H9 (cell line): ENCODE measurements around the gene DENR. TPM values are rescaled to one million over a fixed set of nuclear protein-coding genes. Genes with fewer than 3 reads are reported as not detected.
"Not testable (repeated sequence)": the region's sequence is repeated elsewhere in the genome, so short reads cannot be mapped to it uniquely, and the experiment has no call there.

Experiments used
- DNase-seq: peaks from one replicate; pipeline ENCODE4 v3.0.0-alpha.2; 2017
- H2AFZ ChIP-seq: one replicate; pipeline ENCODE4 v1.6.1; 2013; ENCODE audit warnings: mild to moderate bottlenecking, low read length, control low read depth, moderate library complexity
- H2AK5ac ChIP-seq: 2 replicates; pipeline ENCODE4 v1.6.1; 2013; ENCODE audit warnings: low read length, control low read depth, mixed read lengths; ENCODE audit not compliant: insufficient read length
- H2BK120ac ChIP-seq: one replicate; pipeline ENCODE4 v1.6.1; 2013; ENCODE audit warnings: low read depth, mild to moderate bottlenecking, low read length, control low read depth, inconsistent platforms; ENCODE audit not compliant: poor library complexity, severe bottlenecking
- H2BK12ac ChIP-seq: 2 replicates; pipeline ENCODE4 v1.6.1; 2013; ENCODE audit warnings: low read length, control low read depth, mixed read lengths, low read depth; ENCODE audit not compliant: insufficient read length
- H2BK15ac ChIP-seq: 2 replicates; pipeline ENCODE4 v1.6.1; 2013; ENCODE audit warnings: low read depth, low read length, control low read depth
- H2BK20ac ChIP-seq: one replicate; pipeline ENCODE4 v1.6.1; 2013; ENCODE audit warnings: low read depth, mild to moderate bottlenecking, low read length, control low read depth, inconsistent platforms; ENCODE audit not compliant: poor library complexity, severe bottlenecking
- H2BK5ac ChIP-seq: 2 replicates; pipeline ENCODE4 v1.6.1; 2013; ENCODE audit warnings: low read length, control low read depth, mixed read lengths; ENCODE audit not compliant: insufficient read length
- H3K14ac ChIP-seq: 2 replicates; pipeline ENCODE4 v1.6.1; 2013; ENCODE audit warnings: low read length, control low read depth; ENCODE audit not compliant: insufficient read depth
- H3K18ac ChIP-seq: 2 replicates; pipeline ENCODE4 v1.6.1; 2013; ENCODE audit warnings: low read depth, mild to moderate bottlenecking, mixed read lengths, low read length, control low read depth; ENCODE audit not compliant: insufficient read length
- H3K23ac ChIP-seq: 2 replicates; pipeline ENCODE4 v1.6.1; 2013; ENCODE audit warnings: low read length, control low read depth, mixed read lengths, low read depth; ENCODE audit not compliant: insufficient read length
- H3K23me2 ChIP-seq: 2 replicates; pipeline ENCODE4 v1.6.1; 2013; ENCODE audit warnings: low read depth, mild to moderate bottlenecking, mixed read lengths, low read length, control low read depth; ENCODE audit not compliant: insufficient read length, poor library complexity, severe bottlenecking
- H3K27ac ChIP-seq: 2 replicates; pipeline ENCODE4 v1.5.1; 2013; ENCODE audit warnings: low read length, control low read depth, mixed read lengths, low read depth; ENCODE audit not compliant: insufficient read length
- H3K27me3 ChIP-seq: 2 replicates; pipeline ENCODE4 v1.6.1; 2013; ENCODE audit warnings: low read length, control low read depth, inconsistent platforms; ENCODE audit not compliant: insufficient read depth
- H3K4ac ChIP-seq: 2 replicates; pipeline ENCODE4 v1.6.1; 2013; ENCODE audit warnings: low read depth, mild to moderate bottlenecking, control low read depth, inconsistent platforms, low read length, moderate library complexity
- H3K4me1 ChIP-seq: 2 replicates; pipeline ENCODE4 v1.6.1; 2013; ENCODE audit warnings: low read length, control low read depth, inconsistent platforms; ENCODE audit not compliant: insufficient read depth
- H3K4me2 ChIP-seq: 2 replicates; pipeline ENCODE4 v1.6.1; 2013; ENCODE audit warnings: low read length, control low read depth, mixed read lengths; ENCODE audit not compliant: insufficient read length, insufficient read depth
- H3K56ac ChIP-seq: 2 replicates; pipeline ENCODE4 v1.6.1; 2013; ENCODE audit warnings: low read depth, mild to moderate bottlenecking, mixed read lengths, low read length, control low read depth; ENCODE audit not compliant: insufficient read length
- H3K79me1 ChIP-seq: 2 replicates; pipeline ENCODE4 v1.6.1; 2013; ENCODE audit warnings: low read depth, mild to moderate bottlenecking, moderate library complexity, low read length, control low read depth, inconsistent platforms; ENCODE audit not compliant: insufficient read depth, poor library complexity, severe bottlenecking
- H3K79me2 ChIP-seq: 2 replicates; pipeline ENCODE4 v1.6.1; 2013; ENCODE audit warnings: low read length, control low read depth, inconsistent platforms; ENCODE audit not compliant: insufficient read depth
- H3K9ac ChIP-seq: 2 replicates; pipeline ENCODE4 v1.6.1; 2013; ENCODE audit warnings: low read length, control low read depth, mixed read lengths; ENCODE audit not compliant: insufficient read length; ENCODE audit errors: extremely low read depth
- H3K9me3 ChIP-seq: one replicate; pipeline ENCODE4 v1.6.1; 2013; ENCODE audit warnings: low read depth, low read length, inconsistent platforms; ENCODE audit not compliant: control insufficient read depth
- H3T11ph ChIP-seq: one replicate; pipeline ENCODE4 v1.6.1; 2013; ENCODE audit warnings: mild to moderate bottlenecking, low read length, control low read depth, inconsistent platforms
- H4K20me1 ChIP-seq: one replicate; pipeline ENCODE4 v1.6.1; 2013; ENCODE audit not compliant: control insufficient read depth, insufficient read length, insufficient read depth
- H4K5ac ChIP-seq: 2 replicates; pipeline ENCODE4 v1.6.1; 2013; ENCODE audit warnings: low read depth, mild to moderate bottlenecking, mixed read lengths, low read length, control low read depth; ENCODE audit not compliant: insufficient read length
- H4K8ac ChIP-seq: replicated peaks from 2 replicates; pipeline ENCODE4 v1.6.1; 2013; ENCODE audit warnings: low read length, control low read depth, mixed read lengths, low read depth; ENCODE audit not compliant: insufficient read length
- H4K91ac ChIP-seq: 2 replicates; pipeline ENCODE4 v1.6.1; 2013; ENCODE audit warnings: low read depth, mild to moderate bottlenecking, moderate library complexity, mixed read lengths, low read length, control low read depth; ENCODE audit not compliant: insufficient read length
- H3K27ac Mint-ChIP-seq, 3 experiments: 2 replicates in 2 of 3; 3 replicates in 1 of 3; pipeline ENCODE4 v1.8.0; 2020 to 2021; ENCODE audit warnings: mixed read lengths in 3 of 3, mild to moderate bottlenecking in 1 of 3, moderate library complexity in 1 of 3
- H3K27me3 Mint-ChIP-seq: 2 replicates; pipeline ENCODE4 v1.8.0; 2021; ENCODE audit warnings: low read depth, mild to moderate bottlenecking, moderate library complexity, mixed read lengths
- H3K36me3 Mint-ChIP-seq, 3 experiments: 2 replicates in 2 of 3; 3 replicates in 1 of 3; pipeline ENCODE4 v1.8.0; 2020 to 2021; ENCODE audit warnings: low read depth in 3 of 3, mixed read lengths in 3 of 3; ENCODE audit not compliant: insufficient read depth in 1 of 3
- H3K4me1 Mint-ChIP-seq, 2 experiments: 2 replicates each; pipeline ENCODE4 v1.8.0; 2020; ENCODE audit warnings: mixed read lengths in 2 of 2
- H3K4me3 Mint-ChIP-seq, 2 experiments: 2 replicates in 1 of 2; 3 replicates in 1 of 2; pipeline ENCODE4 v1.8.0; 2020 to 2021; ENCODE audit warnings: mild to moderate bottlenecking in 2 of 2, mixed read lengths in 2 of 2, moderate library complexity in 1 of 2
- H3K9me3 Mint-ChIP-seq, 2 experiments: 2 replicates in 1 of 2; 3 replicates in 1 of 2; pipeline ENCODE4 v1.8.0; 2020; ENCODE audit warnings: mild to moderate bottlenecking in 2 of 2, mixed read lengths in 2 of 2, moderate library complexity in 1 of 2
- WGBS: extraction: QIAGEN DNeasy Blood & Tissue Kit; methylation state at CpG from one replicate; pipeline ENCODE4 v1.1.7; 2013; ENCODE audit warnings: missing lambda C conversion rate, low lambda C conversion rate, mixed read lengths; ENCODE audit not compliant: insufficient read length; ENCODE audit errors: extremely low coverage; 5-methylcytosine and 5-hydroxymethylcytosine counted together
- total RNA-seq: library from RNA; stranded (reverse); gene quantifications from 2 replicates; pipeline ENCODE4 v1.2.1, GENCODE V29; 2021

Gene DENR
- total RNA-seq, 1 experiment from 2014 or later, result 104 TPM

DNA sequence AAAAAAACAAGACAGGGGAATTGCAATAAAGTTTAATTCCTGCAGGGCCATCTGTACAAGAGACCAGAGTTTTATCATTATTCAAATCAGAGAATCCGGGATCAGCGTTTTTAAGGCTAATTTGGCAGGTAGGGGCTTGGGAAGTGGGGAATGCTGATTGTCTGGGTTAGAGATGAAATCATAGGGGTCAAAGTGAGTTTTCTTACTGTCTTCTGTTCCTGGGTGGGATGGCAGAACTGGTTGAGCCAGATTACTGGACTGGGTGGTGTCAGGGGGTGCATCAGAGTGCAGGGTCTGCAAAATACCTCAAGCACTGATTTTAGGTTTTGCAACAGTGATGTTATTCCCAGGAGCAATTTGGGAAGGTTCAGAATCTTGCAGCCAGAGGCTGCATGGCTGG is 42.3 kb upstream of the DENR start:
- not testable (repeated sequence) for H4K8ac ChIP-seq, H3K4me1 ChIP-seq, H3K4me2 ChIP-seq, H3K27me3 ChIP-seq, H3K4me1 Mint-ChIP-seq, H2BK12ac ChIP-seq, H2BK15ac ChIP-seq, H4K91ac ChIP-seq, H3K23ac ChIP-seq, H3K9me3 ChIP-seq, H3K4ac ChIP-seq, H3K14ac ChIP-seq, H3K27ac ChIP-seq, H4K5ac ChIP-seq, H3K9me3 Mint-ChIP-seq, H2BK120ac ChIP-seq, H2AFZ ChIP-seq, H3K27me3 Mint-ChIP-seq, H3K27ac Mint-ChIP-seq, H3K18ac ChIP-seq, H3K79me1 ChIP-seq, H2BK20ac ChIP-seq, H3T11ph ChIP-seq, H3K23me2 ChIP-seq, H3K56ac ChIP-seq, H4K20me1 ChIP-seq, H3K36me3 Mint-ChIP-seq, H2BK5ac ChIP-seq, H3K9ac ChIP-seq, H3K4me3 Mint-ChIP-seq, DNase-seq, H3K79me2 ChIP-seq, H2AK5ac ChIP-seq
- WGBS, result no CpG with 5 or more reads among the region's 2 CpGs

DNA sequence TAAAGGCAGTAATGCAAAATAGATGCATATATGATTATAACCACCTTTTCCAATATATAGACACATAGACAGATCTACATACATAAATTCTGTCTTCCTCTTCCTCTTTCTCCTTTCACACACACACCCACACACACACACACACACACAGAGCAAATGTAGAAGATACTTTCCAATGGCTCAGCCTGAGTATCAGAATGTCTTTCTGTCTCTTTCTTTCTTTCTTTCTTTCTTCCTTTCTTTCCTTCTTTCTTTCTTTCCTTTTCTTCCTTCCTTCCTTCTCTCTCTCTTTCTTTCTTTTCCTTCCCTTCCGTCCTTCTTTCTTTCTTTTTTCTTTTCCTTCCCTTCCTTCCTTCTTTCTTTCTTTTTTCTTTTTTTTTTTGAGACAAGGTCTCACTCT is 41.4 kb upstream of the DENR start:
- not testable (repeated sequence) for H3K14ac ChIP-seq, H3K9me3 Mint-ChIP-seq, H2BK20ac ChIP-seq, H3K18ac ChIP-seq, H4K20me1 ChIP-seq, H2AFZ ChIP-seq, H3K9ac ChIP-seq, H3K27ac Mint-ChIP-seq, H3T11ph ChIP-seq, H4K5ac ChIP-seq, H4K8ac ChIP-seq, H2BK15ac ChIP-seq, H2BK120ac ChIP-seq, H2AK5ac ChIP-seq, H3K9me3 ChIP-seq, DNase-seq, H3K23ac ChIP-seq, H3K79me1 ChIP-seq, H3K27me3 Mint-ChIP-seq, H3K36me3 Mint-ChIP-seq, H2BK12ac ChIP-seq, H3K27me3 ChIP-seq, H4K91ac ChIP-seq, H3K4me1 ChIP-seq, H2BK5ac ChIP-seq, H3K4me2 ChIP-seq, H3K23me2 ChIP-seq, H3K4me1 Mint-ChIP-seq, H3K4me3 Mint-ChIP-seq, H3K79me2 ChIP-seq, H3K27ac ChIP-seq, H3K56ac ChIP-seq, H3K4ac ChIP-seq
- WGBS, result no CpG with 5 or more reads among the region's 1 CpG
